Endodermal cell (in vitro differentiated cells): ENCODE measurements around the gene SMCO4. TPM values are rescaled to one million over a fixed set of nuclear protein-coding genes. Genes with fewer than 3 reads are reported as not detected.
"Not testable (repeated sequence)": the region's sequence is repeated elsewhere in the genome, so short reads cannot be mapped to it uniquely, and the experiment has no call there.

Source experiments
- DNase-seq: peaks from one replicate; pipeline ENCODE4 v3.0.0-alpha.2; 2017
- H3K27ac ChIP-seq: 2 replicates; pipeline ENCODE4 v1.5.1; 2013; ENCODE audit warnings: mild to moderate bottlenecking, low read depth, low read length, moderate library complexity
- H3K27me3 ChIP-seq: 2 replicates; pipeline ENCODE4 v1.6.1; 2013; ENCODE audit warnings: mild to moderate bottlenecking, low read length, moderate library complexity; ENCODE audit not compliant: insufficient read depth, control insufficient read depth, poor library complexity, severe bottlenecking
- H3K36me3 ChIP-seq: 2 replicates; pipeline ENCODE4 v1.7.0; 2013; ENCODE audit warnings: mild to moderate bottlenecking, low read length, moderate library complexity; ENCODE audit not compliant: control insufficient read depth, insufficient read depth
- H3K4me1 ChIP-seq: one replicate; pipeline ENCODE4 v1.7.0; 2013; ENCODE audit warnings: low read length; ENCODE audit not compliant: control insufficient read depth, insufficient read depth
- H3K4me3 ChIP-seq: 2 replicates; pipeline ENCODE4 v1.5.1; 2013; ENCODE audit warnings: mild to moderate bottlenecking, low read length, moderate library complexity
- H3K9ac ChIP-seq: 2 replicates; pipeline ENCODE4 v1.6.1; 2013; ENCODE audit warnings: mild to moderate bottlenecking, low read length, moderate library complexity; ENCODE audit not compliant: poor library complexity, severe bottlenecking; ENCODE audit errors: extremely low read depth
- H3K9me3 ChIP-seq: 2 replicates; pipeline ENCODE4 v1.6.1; 2013; ENCODE audit warnings: mild to moderate bottlenecking, low read length, moderate library complexity; ENCODE audit not compliant: control insufficient read depth
- H3K27ac Mint-ChIP-seq: 2 replicates; pipeline ENCODE4 v1.8.0; 2020; ENCODE audit warnings: mixed read lengths
- H3K27me3 Mint-ChIP-seq: 2 replicates; pipeline ENCODE4 v1.8.0; 2021; ENCODE audit warnings: mild to moderate bottlenecking, mixed read lengths; ENCODE audit not compliant: insufficient read depth
- H3K36me3 Mint-ChIP-seq: 2 replicates; pipeline ENCODE4 v1.8.0; 2020; ENCODE audit warnings: low read depth, mixed read lengths
- H3K4me1 Mint-ChIP-seq: 2 replicates; pipeline ENCODE4 v1.8.0; 2020; ENCODE audit warnings: mixed read lengths
- H3K4me3 Mint-ChIP-seq: 2 replicates; pipeline ENCODE4 v1.8.0; 2020; ENCODE audit warnings: mild to moderate bottlenecking, moderate library complexity, mixed read lengths
- H3K9me3 Mint-ChIP-seq: 2 replicates; pipeline ENCODE4 v1.8.0; 2020; ENCODE audit warnings: mild to moderate bottlenecking, mixed read lengths
- WGBS, 2 experiments: methylation state at CpG; one replicate each; pipeline versions ENCODE4 v1.1.5 to v1.1.7; 2013; ENCODE audit warnings: missing lambda C conversion rate in 2 of 2, mixed read lengths in 1 of 2; ENCODE audit not compliant: insufficient coverage in 1 of 2, insufficient read length in 1 of 2; 5-methylcytosine and 5-hydroxymethylcytosine counted together
- total RNA-seq, 2 donors: library from RNA; stranded (reverse); fragmentation: NEBNext Ultra II Directional in 1 of 2; extraction: Animal tissue kit (Norgen Biotek cat#: 25700) in 1 of 2; gene quantifications; 2 replicates in 1 of 2; 3 replicates in 1 of 2; pipeline ENCODE4 v1.2.1, GENCODE V29; 2021
- TF ChIP-seq, protein P1 (sequence below): fragments of 200-600 bp; sonication (generic); conservative IDR thresholded peaks from 2 replicates; pipeline ENCODE4 v1.5.0; 2021; ENCODE audit warnings: antibody characterized with exemption, mild to moderate bottlenecking

SMCO4 gene
- total RNA-seq, 2 donors from 2014 or later, result 27.3 to 47.7 TPM

DNA sequence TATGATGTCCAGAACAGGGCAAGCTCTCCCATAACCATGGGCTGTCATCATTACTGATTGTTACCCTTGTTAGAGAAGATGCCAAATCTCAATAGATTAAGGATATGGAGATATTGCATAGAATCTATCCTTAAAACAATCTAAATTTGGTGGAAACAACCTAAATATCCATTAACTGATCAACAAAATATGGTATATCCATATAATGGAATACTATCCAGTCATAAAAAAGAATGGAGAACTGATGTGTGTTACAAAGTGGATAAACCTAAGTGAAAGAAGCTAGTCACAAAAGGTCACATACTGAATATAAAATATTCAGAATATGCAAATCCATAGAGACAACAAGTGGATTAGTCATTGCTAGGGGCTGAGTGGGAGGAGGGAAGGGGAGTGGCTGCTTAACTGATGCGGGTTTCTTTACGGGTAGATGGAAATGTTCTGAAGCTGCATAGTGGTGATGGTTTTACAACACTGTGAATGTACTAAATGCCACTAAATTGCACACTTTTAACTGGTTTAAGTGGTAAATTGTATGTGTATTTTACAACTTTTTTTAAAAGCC lies 36.1 kb upstream of the SMCO4 start:
- no peak for DNase-seq
- no peaks in the 10 kb centered on the region for H3K36me3 ChIP-seq
- no peaks in the 10 kb centered on the region for H3K27me3 ChIP-seq
- no peak overlapping the region for H3K27ac Mint-ChIP-seq
- H3K36me3 Mint-ChIP-seq, result no peaks in the 10 kb centered on the region
- peaks cover 11% of the 10 kb centered on the region for H3K9me3 ChIP-seq
- no peak overlapping the region for H3K9ac ChIP-seq
- 92 to 100% methylated on average over 2 of the region's 2 CpGs for WGBS, 2 experiments
- no peak overlapping the region for H3K4me3 Mint-ChIP-seq
- H3K4me3 ChIP-seq, result no peak overlapping the region
- H3K4me1 ChIP-seq, result no peaks in the 10 kb centered on the region
- TF ChIP-seq, protein P1, sequence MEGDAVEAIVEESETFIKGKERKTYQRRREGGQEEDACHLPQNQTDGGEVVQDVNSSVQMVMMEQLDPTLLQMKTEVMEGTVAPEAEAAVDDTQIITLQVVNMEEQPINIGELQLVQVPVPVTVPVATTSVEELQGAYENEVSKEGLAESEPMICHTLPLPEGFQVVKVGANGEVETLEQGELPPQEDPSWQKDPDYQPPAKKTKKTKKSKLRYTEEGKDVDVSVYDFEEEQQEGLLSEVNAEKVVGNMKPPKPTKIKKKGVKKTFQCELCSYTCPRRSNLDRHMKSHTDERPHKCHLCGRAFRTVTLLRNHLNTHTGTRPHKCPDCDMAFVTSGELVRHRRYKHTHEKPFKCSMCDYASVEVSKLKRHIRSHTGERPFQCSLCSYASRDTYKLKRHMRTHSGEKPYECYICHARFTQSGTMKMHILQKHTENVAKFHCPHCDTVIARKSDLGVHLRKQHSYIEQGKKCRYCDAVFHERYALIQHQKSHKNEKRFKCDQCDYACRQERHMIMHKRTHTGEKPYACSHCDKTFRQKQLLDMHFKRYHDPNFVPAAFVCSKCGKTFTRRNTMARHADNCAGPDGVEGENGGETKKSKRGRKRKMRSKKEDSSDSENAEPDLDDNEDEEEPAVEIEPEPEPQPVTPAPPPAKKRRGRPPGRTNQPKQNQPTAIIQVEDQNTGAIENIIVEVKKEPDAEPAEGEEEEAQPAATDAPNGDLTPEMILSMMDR, result no peak
- H3K4me1 Mint-ChIP-seq, result no peaks in the 10 kb centered on the region
- H3K27me3 Mint-ChIP-seq, result peaks cover 14% of the 10 kb centered on the region
- H3K9me3 Mint-ChIP-seq, result peaks cover 11% of the 10 kb centered on the region
- H3K27ac ChIP-seq, result no peak overlapping the region

DNA sequence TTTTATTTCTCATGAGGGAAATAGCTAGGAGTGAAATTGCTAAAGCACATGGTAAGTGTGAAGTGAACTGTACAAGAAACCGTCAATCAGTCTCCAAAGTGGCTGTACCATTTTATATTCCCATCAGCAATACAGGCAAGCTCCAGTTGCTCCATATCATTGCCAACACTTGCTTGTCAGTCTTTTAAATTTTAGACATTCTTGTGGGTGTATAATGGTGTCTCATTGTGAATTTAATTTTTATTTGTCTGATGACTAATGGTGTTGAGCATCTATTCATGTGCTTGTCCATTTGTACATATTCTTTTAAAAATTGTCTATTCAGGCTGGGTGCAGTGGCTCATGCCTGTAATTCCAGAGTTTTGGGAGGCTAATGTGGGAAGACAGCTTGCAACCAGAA lies 34.1 kb upstream of the SMCO4 start:
- no peak overlapping the region for H3K27ac Mint-ChIP-seq
- WGBS, 2 experiments, result 100% methylated on average over 1 of the region's 1 CpG; no CpG with 5 or more reads in 1 of the 2 experiments

GRCh38 chr11:93576870-93577269 lies 33.7 kb upstream of the SMCO4 start:
- H3K36me3 ChIP-seq, H3K27ac Mint-ChIP-seq: not testable (repeated sequence)

More for the DNA sequence above, 34.1 kb upstream of the SMCO4 start:
- no peaks in the 10 kb centered on the region for H3K36me3 ChIP-seq
- Mint-ChIP-seq H3K36me3 (no peaks in the 10 kb centered on the region), H3K4me3 (no peak overlapping the region), H3K4me1 (no peaks in the 10 kb centered on the region), H3K27me3 (peaks cover 14% of the 10 kb centered on the region), H3K9me3 (peaks cover 10% of the 10 kb centered on the region)
- H3K9ac ChIP-seq, result no peak overlapping the region
- peaks cover 11% of the 10 kb centered on the region for H3K9me3 ChIP-seq
- no peak for DNase-seq
- H3K4me3 ChIP-seq, result no peak overlapping the region
- no peak overlapping the region for H3K27ac ChIP-seq
- TF ChIP-seq, protein P1, result no peak
- H3K4me1 ChIP-seq, result no peaks in the 10 kb centered on the region
- H3K27me3 ChIP-seq, result peaks cover 8% of the 10 kb centered on the region

More at GRCh38 chr11:93576870-93577269, 33.7 kb upstream of the SMCO4 start:
- WGBS, 2 experiments, result 92 to 96% methylated on average over 4 of the region's 4 CpGs
- H3K4me1 Mint-ChIP-seq, DNase-seq, H3K4me3 Mint-ChIP-seq, H3K27ac ChIP-seq, H3K36me3 Mint-ChIP-seq, H3K4me3 ChIP-seq, H3K27me3 ChIP-seq, H3K9ac ChIP-seq, H3K4me1 ChIP-seq, H3K9me3 Mint-ChIP-seq: not testable (repeated sequence)
- peaks cover 14% of the 10 kb centered on the region for H3K27me3 Mint-ChIP-seq
- peaks cover 11% of the 10 kb centered on the region for H3K9me3 ChIP-seq
